RWPE2 (cell line): ENCODE measurements around the gene ATP2C1.

ENCODE experiments used
- ATAC-seq: fragments of 200-7000 bp; cut with Tn5 transposase; 3 replicates; pipeline ENCODE4 v1.9.1; 2021; ENCODE audit warnings: low read depth
- DNase-seq: peaks from one replicate; pipeline ENCODE4 v3.0.0-alpha.2; 2020; ENCODE audit warnings: low spot score
- H3K27ac ChIP-seq: fragments of 450-650 bp; 2 replicates; pipeline ENCODE4 v1.5.1; 2017; ENCODE audit warnings: mild to moderate bottlenecking; ENCODE audit not compliant: poor library complexity, severe bottlenecking
- H3K27me3 ChIP-seq: fragments of 250-450 bp; sonication (Bioruptor Pico); 2 replicates; pipeline ENCODE4 v1.5.1; 2021; ENCODE audit warnings: mild to moderate bottlenecking, moderate library complexity; ENCODE audit not compliant: insufficient read depth, poor library complexity, severe bottlenecking
- H3K36me3 ChIP-seq: fragments of 250-450 bp; sonication (Bioruptor Pico); 2 replicates; pipeline ENCODE4 v1.5.1; 2020; ENCODE audit warnings: low read depth, mild to moderate bottlenecking, moderate library complexity
- H3K4me1 ChIP-seq: fragments of 250-450 bp; sonication (Bioruptor Pico); 2 replicates; pipeline ENCODE4 v1.5.1; 2021; ENCODE audit warnings: mild to moderate bottlenecking, moderate library complexity; ENCODE audit not compliant: insufficient read depth, poor library complexity, severe bottlenecking
- H3K4me3 ChIP-seq: fragments of 250-450 bp; sonication (Bioruptor Pico); 2 replicates; pipeline ENCODE4 v1.5.1; 2021; ENCODE audit warnings: mild to moderate bottlenecking, moderate library complexity; ENCODE audit not compliant: severe bottlenecking
- H3K9me3 ChIP-seq: fragments of 250-450 bp; sonication (Bioruptor Pico); 2 replicates; pipeline ENCODE4 v1.5.1; 2021; ENCODE audit warnings: mild to moderate bottlenecking, moderate library complexity; ENCODE audit not compliant: severe bottlenecking
- CTCF ChIP-seq: fragments of 450-650 bp; IDR thresholded peaks from one replicate; pipeline ENCODE4 v1.5.1; 2017; ENCODE audit warnings: mild to moderate bottlenecking, moderate library complexity; ENCODE audit not compliant: poor library complexity, severe bottlenecking

ATP2C1 gene

GRCh38 chr3:130894130-130894985, 474 bp downstream of the ATP2C1 start:
- Histone ChIP-seq H3K36me3 (no peaks in the 10 kb centered on the region), H3K4me1 (peaks cover 11% of the 10 kb centered on the region), H3K4me3 (peak overlapping the region; percentile 55), H3K9me3 (no peaks in the 10 kb centered on the region), H3K27ac (peak overlapping the region; percentile 64), H3K27me3 (no peaks in the 10 kb centered on the region)
- ATAC-seq: peak; percentile 11; the same call in 2 of the 3 replicates
- no peak for TF ChIP-seq CTCF
- DNase-seq: no peak

- no peaks in the 10 kb centered on the region for H3K9me3 ChIP-seq
- H3K4me1 ChIP-seq: peaks cover 11% of the 10 kb centered on the region
- no peaks in the 10 kb centered on the region for H3K36me3 ChIP-seq
- peak overlapping the region; percentile 55 for H3K4me3 ChIP-seq
- no peaks in the 10 kb centered on the region for H3K27me3 ChIP-seq
- no peak for TF ChIP-seq CTCF
- DNase-seq (no peak), ATAC-seq (no peak)
- H3K27ac ChIP-seq: peak overlapping the region; percentile 64
Observed at GRCh38 chr3:130894986-130895280, 1.0 kb downstream of the ATP2C1 start.

- no peak for ATAC-seq
- H3K27me3 ChIP-seq: no peaks in the 10 kb centered on the region
- H3K36me3 ChIP-seq: no peaks in the 10 kb centered on the region
- no peak for TF ChIP-seq CTCF
- no peaks in the 10 kb centered on the region for H3K9me3 ChIP-seq
- no peak overlapping the region for H3K27ac ChIP-seq
- H3K4me3 ChIP-seq: no peak overlapping the region
- H3K4me1 ChIP-seq: peaks cover 11% of the 10 kb centered on the region
- no peak for DNase-seq
Observed at GRCh38 chr3:130895690-130896488, 2.0 kb downstream of the ATP2C1 start.

GRCh38 chr3:130897316-130897715, 3.4 kb downstream of the ATP2C1 start:
- no peaks in the 10 kb centered on the region for H3K36me3 ChIP-seq
- no peaks in the 10 kb centered on the region for H3K27me3 ChIP-seq
- H3K27ac ChIP-seq: no peak overlapping the region
- peaks cover 11% of the 10 kb centered on the region for H3K4me1 ChIP-seq
- no peak for TF ChIP-seq CTCF
- no peaks in the 10 kb centered on the region for H3K9me3 ChIP-seq
- ATAC-seq: no peak
- DNase-seq: no peak
- no peak overlapping the region for H3K4me3 ChIP-seq
